ENCODE results near the gene KCNQ1.

DNA sequence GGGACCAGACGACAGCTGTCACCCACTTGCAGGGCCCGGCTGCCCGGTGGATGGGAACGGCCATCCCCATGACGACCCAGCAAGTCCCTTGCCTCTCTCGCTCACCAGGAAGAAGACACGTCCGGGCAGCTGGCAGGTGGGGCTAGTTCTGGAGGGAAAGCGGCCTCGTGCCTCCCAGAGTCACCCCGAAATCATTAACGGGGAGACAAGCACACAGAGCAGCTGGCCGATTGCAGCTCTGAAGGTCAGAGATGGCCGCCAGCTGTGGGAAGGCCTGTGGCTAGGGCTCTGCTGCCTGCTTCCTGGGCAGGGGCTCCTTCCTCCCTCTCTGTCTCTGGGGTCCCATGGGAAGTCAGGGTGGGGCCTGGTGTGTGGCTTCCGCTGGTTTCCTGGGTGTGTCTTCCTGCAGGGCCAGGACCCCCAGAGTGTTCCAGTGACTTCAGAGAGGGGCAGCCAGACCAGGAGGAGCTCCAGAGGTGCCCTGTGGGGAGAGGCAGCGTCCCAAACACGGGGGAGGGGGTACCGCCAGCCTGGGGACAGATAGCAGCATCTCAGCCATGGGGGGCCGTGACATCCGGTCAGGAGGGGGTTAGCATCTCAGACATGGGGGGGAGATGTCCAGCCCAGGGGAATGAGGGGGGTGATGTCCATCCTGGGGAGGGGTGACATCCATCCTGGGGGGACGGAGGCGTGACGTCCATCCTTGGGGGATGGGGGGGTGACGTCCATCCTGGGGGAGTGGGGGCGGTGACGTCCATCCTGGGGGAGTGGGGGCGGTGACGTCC is 114.9 kb downstream of the KCNQ1 start:
- TF ChIP-seq, protein P1, sequence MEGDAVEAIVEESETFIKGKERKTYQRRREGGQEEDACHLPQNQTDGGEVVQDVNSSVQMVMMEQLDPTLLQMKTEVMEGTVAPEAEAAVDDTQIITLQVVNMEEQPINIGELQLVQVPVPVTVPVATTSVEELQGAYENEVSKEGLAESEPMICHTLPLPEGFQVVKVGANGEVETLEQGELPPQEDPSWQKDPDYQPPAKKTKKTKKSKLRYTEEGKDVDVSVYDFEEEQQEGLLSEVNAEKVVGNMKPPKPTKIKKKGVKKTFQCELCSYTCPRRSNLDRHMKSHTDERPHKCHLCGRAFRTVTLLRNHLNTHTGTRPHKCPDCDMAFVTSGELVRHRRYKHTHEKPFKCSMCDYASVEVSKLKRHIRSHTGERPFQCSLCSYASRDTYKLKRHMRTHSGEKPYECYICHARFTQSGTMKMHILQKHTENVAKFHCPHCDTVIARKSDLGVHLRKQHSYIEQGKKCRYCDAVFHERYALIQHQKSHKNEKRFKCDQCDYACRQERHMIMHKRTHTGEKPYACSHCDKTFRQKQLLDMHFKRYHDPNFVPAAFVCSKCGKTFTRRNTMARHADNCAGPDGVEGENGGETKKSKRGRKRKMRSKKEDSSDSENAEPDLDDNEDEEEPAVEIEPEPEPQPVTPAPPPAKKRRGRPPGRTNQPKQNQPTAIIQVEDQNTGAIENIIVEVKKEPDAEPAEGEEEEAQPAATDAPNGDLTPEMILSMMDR (optimal IDR thresholded peaks at IDR 0.05 in 1 of 3, IDR thresholded peaks at IDR 0.05 in 1 of 3, conservative IDR thresholded peaks at IDR 0.05 in 1 of 3; ENCODE audit: extremely low read depth in 1 of 3, insufficient read depth in 2 of 3, low read length in 3 of 3): no peak
- no peak for TF ChIP-seq EZH2 (IDR thresholded peaks at IDR 0.05; ENCODE audit: low read length)

All from keratinocyte (primary cell).